ENCODE results near the gene GABARAP. TPM values are rescaled to one million over a fixed set of nuclear protein-coding genes. Genes with fewer than 3 reads are reported as not detected.

The GABARAP gene
- total and polyA plus RNA-seq, 2 of the 4 experiments (the other 2 are of a cell fraction) = 77.8 to 780 TPM

DNA sequence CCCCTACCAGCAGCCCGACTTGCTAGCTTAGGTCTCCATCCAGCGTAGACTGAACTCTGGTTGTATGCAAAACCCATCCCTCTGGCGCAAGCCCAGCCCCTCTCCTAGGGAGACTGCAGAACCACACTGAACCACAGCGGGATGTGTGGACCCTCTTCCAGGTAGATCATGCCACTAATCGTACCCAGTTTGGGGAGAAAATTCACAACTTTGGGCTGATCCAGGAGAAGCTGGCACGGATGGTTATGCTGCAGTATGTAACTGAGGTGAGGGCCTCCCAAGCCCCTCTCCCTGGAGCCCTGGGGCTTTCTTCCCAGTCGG is 19.3 kb downstream of the GABARAP start:
- no peaks in the 10 kb centered on the region for H3K27me3 ChIP-seq (ENCODE audit: control insufficient read depth, insufficient read depth, low read length)
- no peak overlapping the region for H3K4ac ChIP-seq (ENCODE audit: low read depth, low read length)
- H3K79me1 ChIP-seq (ENCODE audit: low read depth in 1 of 2, low read length in 2 of 2) = peaks cover 8 to 75% of the 10 kb centered on the region in 2 experiments
- peak overlapping the region; percentile 52 for H2AK9ac ChIP-seq (replicated peaks; ENCODE audit: low read depth, low read length, poor library complexity)
- peaks cover 67% of the 10 kb centered on the region for H3K36me3 ChIP-seq (ENCODE audit: control insufficient read depth, insufficient read depth, low read length)
- no peak overlapping the region for H3K18ac ChIP-seq (ENCODE audit: low read depth, low read length)
- no peak overlapping the region for H2BK15ac ChIP-seq (ENCODE audit: low read depth, low read length)
- ATAC-seq (ENCODE audit: low read depth) (no peak), DNase-seq (no peak)
- POLR2A ChIA-PET (ENCODE audit: unreplicated experiment) = no interaction called here
- H3K4me3 ChIP-seq (ENCODE audit: insufficient read depth, low read depth, low read length) = no peak overlapping the region
- no peak overlapping the region for H3K23ac ChIP-seq (ENCODE audit: low read depth, low read length)
- no peak overlapping the region; a peak in 1 of 4 replicates for H4K8ac ChIP-seq (ENCODE audit: low read depth in 2 of 2, low read length in 2 of 2)
- BruUV-seq (replicated peaks) = no TSS peak
- no peak overlapping the region for H3K9ac ChIP-seq (ENCODE audit: low read depth, low read length)
- H2BK120ac ChIP-seq (ENCODE audit: low read depth, low read length) = no peak overlapping the region
- CTCF ChIA-PET = no interaction called here
- intact Hi-C loops (cut with micrococcal nuclease) = no loop called here
- no peak overlapping the region for H3K4me2 ChIP-seq (ENCODE audit: low read depth, low read length)
- no peak overlapping the region for H2AK5ac ChIP-seq (ENCODE audit: low read depth, low read length)
- H2AFZ ChIP-seq (replicated peaks; ENCODE audit: low read length, poor library complexity) = peak overlapping the region; percentile 19
- H2BK5ac ChIP-seq (ENCODE audit: low read depth, low read length, poor library complexity, severe bottlenecking) = no peak overlapping the region
- H4K20me1 ChIP-seq (ENCODE audit: insufficient read depth, low read length) = peaks cover 32% of the 10 kb centered on the region
- no peak overlapping the region for H3K27ac ChIP-seq (ENCODE audit: insufficient read depth, low read length)
- peaks cover 13% of the 10 kb centered on the region; the same call in 1 of the 2 replicates for H3K9me1 ChIP-seq (ENCODE audit: insufficient read depth, low read length)
- no peak for TF ChIP-seq MAZ (IDR thresholded peaks at IDR 0.05; ENCODE audit: borderline replicate concordance, low read depth, low read length)
- no peak for TF ChIP-seq BHLHE40 (IDR thresholded peaks at IDR 0.05; ENCODE audit: low read depth, low read length)
- TF ChIP-seq RAD21 (IDR thresholded peaks at IDR 0.05; ENCODE audit: low read length) = no peak
- TF ChIP-seq, protein P1, sequence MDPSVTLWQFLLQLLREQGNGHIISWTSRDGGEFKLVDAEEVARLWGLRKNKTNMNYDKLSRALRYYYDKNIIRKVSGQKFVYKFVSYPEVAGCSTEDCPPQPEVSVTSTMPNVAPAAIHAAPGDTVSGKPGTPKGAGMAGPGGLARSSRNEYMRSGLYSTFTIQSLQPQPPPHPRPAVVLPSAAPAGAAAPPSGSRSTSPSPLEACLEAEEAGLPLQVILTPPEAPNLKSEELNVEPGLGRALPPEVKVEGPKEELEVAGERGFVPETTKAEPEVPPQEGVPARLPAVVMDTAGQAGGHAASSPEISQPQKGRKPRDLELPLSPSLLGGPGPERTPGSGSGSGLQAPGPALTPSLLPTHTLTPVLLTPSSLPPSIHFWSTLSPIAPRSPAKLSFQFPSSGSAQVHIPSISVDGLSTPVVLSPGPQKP (IDR thresholded peaks at IDR 0.05; ENCODE audit: borderline replicate concordance, low read depth, low read length) = no peak
- no peak for TF ChIP-seq SMC3 (IDR thresholded peaks at IDR 0.05; ENCODE audit: low read depth, low read length)
- TF ChIP-seq RCOR1 (IDR thresholded peaks at IDR 0.05; ENCODE audit: insufficient replicate concordance, low read length) = no peak
- H4K91ac ChIP-seq (ENCODE audit: insufficient read depth, low read depth, low read length) = no peak overlapping the region
- H3K56ac ChIP-seq (ENCODE audit: extremely low read depth, insufficient read depth, low read length) = no peak overlapping the region
- 72% methylated on average over 3 of the region's 7 CpGs; no CpG with 5 or more reads in 1 of the 2 experiments for WGBS, 2 experiments (ENCODE audit: extremely low coverage in 2 of 2, insufficient read length in 1 of 2)
- peaks cover 14% of the 10 kb centered on the region for H3K4me1 ChIP-seq (ENCODE audit: control insufficient read depth, insufficient read depth, low read length)
- dilution Hi-C loops (cut with HindIII; ENCODE audit: low sequenced_read_pairs, unreplicated experiment) = no loop called here
- H4K5ac ChIP-seq (ENCODE audit: low read depth, low read length) = no peak overlapping the region
- in situ Hi-C loops (cut with MboI; ENCODE audit: low sequenced_read_pairs) = no loop called here
- no peak overlapping the region for H2BK20ac ChIP-seq (ENCODE audit: low read depth, low read length)
- no peak overlapping the region for H3K14ac ChIP-seq (replicated peaks; ENCODE audit: low read depth, low read length)
- H3K9me3 ChIP-seq (ENCODE audit: control insufficient read depth, insufficient read depth, low read length) = no peaks in the 10 kb centered on the region

All from IMR-90 (cell line).